Suprapubic skin (tissue), 4 donors: ENCODE measurements around the gene ZDHHC14. TPM values are rescaled to one million over a fixed set of nuclear protein-coding genes. Genes with fewer than 3 reads are reported as not detected.

Experiments
- DNase-seq, 2 donors: peaks; one replicate each; pipeline ENCODE4 v3.0.0-alpha.2; 2019; ENCODE audit warnings: low spot score in 2 of 2
- H3K27ac ChIP-seq: fragments of 200-600 bp; sonication (generic); one replicate; pipeline ENCODE4 v1.5.1; 2019
- H3K27me3 ChIP-seq: fragments of 200-600 bp; sonication (generic); one replicate; pipeline ENCODE4 v1.5.1; 2019
- H3K36me3 ChIP-seq: fragments of 200-600 bp; sonication (generic); one replicate; pipeline ENCODE4 v1.5.1; 2019
- H3K4me1 ChIP-seq: fragments of 200-600 bp; sonication (generic); one replicate; pipeline ENCODE4 v1.5.1; 2019
- H3K4me3 ChIP-seq: fragments of 200-600 bp; sonication (generic); one replicate; pipeline ENCODE4 v1.5.1; 2019; ENCODE audit warnings: mild to moderate bottlenecking
- H3K9me3 ChIP-seq: fragments of 200-600 bp; sonication (generic); one replicate; pipeline ENCODE4 v1.5.1; 2019
- EP300 ChIP-seq: sonication (generic); formaldehyde crosslinking; IDR thresholded peaks from one replicate; pipeline ENCODE4 v1.6.1; 2017; ENCODE audit warnings: antibody characterized with exemption
- POLR2A ChIP-seq, 2 donors: fragments of 450-650 bp; IDR thresholded peaks; one replicate each; pipeline ENCODE4 v1.6.1; 2017; ENCODE audit warnings: antibody characterized with exemption in 2 of 2, mild to moderate bottlenecking in 2 of 2, moderate library complexity in 2 of 2
- POLR2AphosphoS5 ChIP-seq, 3 donors: sonication (generic); formaldehyde crosslinking; IDR thresholded peaks; one replicate each; pipeline ENCODE4 v1.6.1; 2017; ENCODE audit warnings: antibody characterized with exemption in 3 of 3
- WGBS: methylation state at CpG from one replicate; pipeline ENCODE4 v1.1.5; 2018; 5-methylcytosine and 5-hydroxymethylcytosine counted together
- total RNA-seq, 4 donors: library from RNA; depleted of rRNA; stranded (reverse); fragments of >200 nt; gene quantifications; one replicate each; pipeline ENCODE4 v1.1.0, GENCODE V29; 2016
- TF ChIP-seq, protein P1 (sequence below), 2 donors: fragments of 200-600 bp in 1 of 2; fragments of 450-650 bp in 1 of 2; sonication (generic) in 1 of 2; IDR thresholded peaks; one replicate each; pipeline ENCODE4 v1.5.1; 2016 to 2019; ENCODE audit warnings: antibody characterized with exemption in 2 of 2, mild to moderate bottlenecking in 1 of 2, moderate library complexity in 1 of 2

Gene ZDHHC14
- total RNA-seq, 4 donors from 2014 or later: 4.3 to 9.9 (median 7.7) TPM

DNA sequence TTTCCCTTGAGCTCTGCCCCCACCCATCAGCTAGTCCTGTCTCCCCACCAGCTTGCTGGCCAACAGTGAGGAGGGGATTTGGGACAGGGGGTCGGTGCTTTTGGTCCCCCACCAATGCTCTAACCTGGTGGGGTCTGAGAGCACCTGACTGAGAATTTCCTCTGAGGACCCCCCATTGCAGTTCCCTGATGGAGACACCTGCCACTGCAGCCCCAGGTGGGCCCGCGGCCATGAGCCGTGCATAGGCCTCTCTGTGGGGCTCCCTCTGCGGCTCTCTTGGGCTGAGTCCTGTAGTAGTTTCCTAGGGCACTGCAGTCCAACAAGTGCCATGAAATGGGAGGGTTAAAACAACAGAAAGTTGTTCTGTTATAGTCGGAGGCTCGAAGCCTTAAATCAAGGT lies 269.8 kb downstream of the ZDHHC14 start:
- Histone ChIP-seq H3K27me3 (no peaks in the 10 kb centered on the region), H3K4me1 (no peaks in the 10 kb centered on the region), H3K36me3 (peaks cover 5% of the 10 kb centered on the region), H3K9me3 (no peaks in the 10 kb centered on the region), H3K4me3 (no peak overlapping the region), H3K27ac (no peak overlapping the region)
- peak in 1 of 2 donors; percentile 45 for DNase-seq
- 95% methylated on average over 6 of the region's 7 CpGs for WGBS
- TF ChIP-seq, protein P1, sequence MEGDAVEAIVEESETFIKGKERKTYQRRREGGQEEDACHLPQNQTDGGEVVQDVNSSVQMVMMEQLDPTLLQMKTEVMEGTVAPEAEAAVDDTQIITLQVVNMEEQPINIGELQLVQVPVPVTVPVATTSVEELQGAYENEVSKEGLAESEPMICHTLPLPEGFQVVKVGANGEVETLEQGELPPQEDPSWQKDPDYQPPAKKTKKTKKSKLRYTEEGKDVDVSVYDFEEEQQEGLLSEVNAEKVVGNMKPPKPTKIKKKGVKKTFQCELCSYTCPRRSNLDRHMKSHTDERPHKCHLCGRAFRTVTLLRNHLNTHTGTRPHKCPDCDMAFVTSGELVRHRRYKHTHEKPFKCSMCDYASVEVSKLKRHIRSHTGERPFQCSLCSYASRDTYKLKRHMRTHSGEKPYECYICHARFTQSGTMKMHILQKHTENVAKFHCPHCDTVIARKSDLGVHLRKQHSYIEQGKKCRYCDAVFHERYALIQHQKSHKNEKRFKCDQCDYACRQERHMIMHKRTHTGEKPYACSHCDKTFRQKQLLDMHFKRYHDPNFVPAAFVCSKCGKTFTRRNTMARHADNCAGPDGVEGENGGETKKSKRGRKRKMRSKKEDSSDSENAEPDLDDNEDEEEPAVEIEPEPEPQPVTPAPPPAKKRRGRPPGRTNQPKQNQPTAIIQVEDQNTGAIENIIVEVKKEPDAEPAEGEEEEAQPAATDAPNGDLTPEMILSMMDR (IDR thresholded peaks at IDR 0.05): no peak
- TF ChIP-seq EP300: no peak
- TF ChIP-seq POLR2A (IDR thresholded peaks at IDR 0.05): no peak
- no peak for TF ChIP-seq POLR2AphosphoS5 (IDR thresholded peaks at IDR 0.05)

DNA sequence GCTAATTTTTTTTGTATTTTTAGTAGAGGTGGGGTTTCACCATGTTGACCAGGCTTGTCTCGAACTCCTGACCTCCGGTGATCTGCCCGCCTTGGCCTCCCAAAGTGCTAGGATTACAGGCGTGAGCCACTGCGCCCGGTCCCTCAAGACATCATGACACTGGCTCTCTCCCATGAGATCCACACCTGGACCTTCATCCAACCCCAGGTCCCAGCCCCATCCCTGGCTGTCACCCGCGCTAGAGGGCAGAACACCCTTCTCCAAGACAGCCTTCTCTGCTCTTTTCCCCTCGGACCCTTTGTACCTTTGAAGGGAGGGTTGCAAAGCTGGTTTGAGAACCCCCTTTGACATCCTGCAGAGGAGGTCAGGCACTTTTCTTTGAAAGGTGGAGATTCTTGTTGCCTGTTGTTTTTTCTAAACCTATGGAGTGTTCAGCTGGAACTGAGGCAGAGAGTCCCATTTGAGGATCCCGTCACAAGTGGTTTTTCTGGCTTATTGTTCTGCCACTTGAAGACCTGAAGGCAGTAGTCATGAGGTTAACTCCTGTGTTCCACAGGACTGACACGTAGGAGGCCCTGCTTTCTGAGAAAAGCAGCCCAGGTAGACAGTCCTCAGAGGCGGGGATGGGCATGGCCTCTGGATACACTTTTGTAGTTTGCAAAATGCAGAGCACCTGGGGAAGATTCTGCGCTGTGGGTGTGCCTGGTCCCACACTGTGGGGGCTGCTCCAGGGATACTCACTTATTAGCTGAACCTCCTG lies 270.9 kb downstream of the ZDHHC14 start:
- H3K36me3 ChIP-seq: peaks cover 8% of the 10 kb centered on the region
- no peaks in the 10 kb centered on the region for H3K4me1 ChIP-seq
- 89% methylated on average over 13 of the region's 13 CpGs for WGBS
- DNase-seq: peak; percentile 18 to 48
- H3K9me3 ChIP-seq: no peaks in the 10 kb centered on the region
- H3K27ac ChIP-seq: no peak overlapping the region
- no peaks in the 10 kb centered on the region for H3K27me3 ChIP-seq
- no peak for TF ChIP-seq EP300
- no peak for TF ChIP-seq POLR2A (IDR thresholded peaks at IDR 0.05)
- TF ChIP-seq POLR2AphosphoS5 (IDR thresholded peaks at IDR 0.05): no peak
- TF ChIP-seq, protein P1 (IDR thresholded peaks at IDR 0.05): no peak
- no peak overlapping the region for H3K4me3 ChIP-seq

DNA sequence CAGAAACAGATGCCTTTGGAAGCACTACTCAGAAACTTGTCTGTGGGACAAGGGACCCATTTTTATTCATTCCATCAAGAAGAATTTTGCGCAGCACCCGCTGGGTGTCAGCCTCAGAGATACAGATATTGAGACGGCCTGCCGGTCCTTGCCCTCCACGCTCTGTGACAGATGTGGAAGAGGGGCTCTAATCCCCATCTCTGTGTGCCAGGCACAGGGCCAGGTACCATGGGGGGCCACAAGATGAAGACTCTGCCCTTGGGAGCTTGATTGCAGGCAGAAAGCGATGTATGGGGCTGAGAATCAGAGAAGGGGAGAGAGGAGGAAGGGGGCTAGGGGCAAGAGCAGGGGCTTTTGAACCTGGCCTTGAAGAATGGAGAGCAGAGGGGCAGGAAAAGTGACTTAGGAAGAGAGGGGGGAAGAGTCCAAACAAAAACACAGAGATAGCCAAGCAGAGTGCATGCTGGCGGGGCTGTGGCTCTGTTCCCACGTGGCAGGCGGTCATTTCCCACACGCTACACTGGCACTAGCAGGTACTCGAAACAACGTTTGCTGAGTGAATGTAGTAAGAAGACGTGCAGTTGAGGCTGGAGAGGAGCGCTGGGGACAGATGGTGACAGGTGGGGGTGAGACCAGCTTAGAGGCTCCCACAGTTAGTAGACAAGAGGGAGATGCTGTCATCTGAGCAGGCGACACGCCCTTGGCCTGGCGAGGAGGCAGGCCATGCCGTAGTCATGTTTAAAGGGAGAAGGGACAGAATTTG lies 271.8 kb downstream of the ZDHHC14 start:
- Histone ChIP-seq H3K36me3 (peaks cover 8% of the 10 kb centered on the region), H3K4me3 (no peak overlapping the region), H3K27ac (no peak overlapping the region), H3K4me1 (no peaks in the 10 kb centered on the region), H3K9me3 (no peaks in the 10 kb centered on the region), H3K27me3 (no peaks in the 10 kb centered on the region)
- TF ChIP-seq, protein P1 (IDR thresholded peaks at IDR 0.05): no peak
- no peak for TF ChIP-seq POLR2AphosphoS5 (IDR thresholded peaks at IDR 0.05)
- TF ChIP-seq POLR2A (IDR thresholded peaks at IDR 0.05): no peak
- no peak for TF ChIP-seq EP300
- peak; percentile 30 to 61 for DNase-seq
- 93% methylated on average over 18 of the region's 18 CpGs for WGBS

DNA sequence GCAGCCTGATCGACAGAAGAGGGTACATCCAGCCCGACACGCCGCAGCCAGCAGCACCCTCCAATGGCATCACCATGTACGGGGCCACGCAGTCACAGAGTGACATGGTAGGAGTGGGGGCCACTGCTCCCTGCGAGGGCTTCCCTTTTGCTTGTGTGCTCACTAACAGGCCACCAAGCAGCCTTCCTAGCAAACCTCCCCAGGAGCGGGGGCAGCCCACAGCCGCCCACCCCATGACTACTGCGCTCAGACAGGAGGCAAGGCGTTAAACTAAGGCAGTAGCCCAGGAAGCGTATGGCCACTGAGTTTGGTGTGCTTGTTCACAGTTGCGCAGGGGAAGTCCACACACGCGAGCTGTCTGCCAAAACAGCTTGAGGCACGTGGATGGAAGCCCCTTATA lies 272.5 kb downstream of the ZDHHC14 start:
- H3K4me1 ChIP-seq: no peaks in the 10 kb centered on the region
- peaks cover 8% of the 10 kb centered on the region for H3K36me3 ChIP-seq
- no peak overlapping the region for H3K4me3 ChIP-seq
- no peak overlapping the region for H3K27ac ChIP-seq
- no peaks in the 10 kb centered on the region for H3K27me3 ChIP-seq
- 95% methylated on average over 8 of the region's 16 CpGs for WGBS
- TF ChIP-seq POLR2AphosphoS5 (IDR thresholded peaks at IDR 0.05) (no peak), EP300 (no peak), POLR2A (IDR thresholded peaks at IDR 0.05) (no peak)
- TF ChIP-seq, protein P1 (IDR thresholded peaks at IDR 0.05): no peak
- DNase-seq: peak; percentile 26 to 47
- no peaks in the 10 kb centered on the region for H3K9me3 ChIP-seq

DNA sequence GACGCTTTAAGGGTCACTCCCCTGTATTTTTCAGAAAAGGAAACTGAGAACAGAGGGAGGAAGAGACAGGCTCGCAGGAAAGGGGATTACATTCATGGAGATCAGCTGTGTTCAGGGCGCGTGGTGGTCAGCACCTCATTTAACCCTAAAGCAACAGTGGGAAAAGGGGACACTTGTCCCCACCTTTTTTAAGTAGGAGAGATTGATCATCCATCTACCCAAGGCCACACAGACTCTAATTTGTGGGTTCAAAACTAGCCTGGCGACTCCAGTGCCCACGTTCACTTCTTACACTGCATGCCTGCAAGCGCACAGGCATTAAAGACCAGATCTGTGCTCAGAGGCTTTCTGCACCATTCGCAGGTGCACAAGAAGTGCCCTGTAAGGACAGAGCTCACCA lies 274.1 kb downstream of the ZDHHC14 start:
- Histone ChIP-seq H3K4me1 (no peaks in the 10 kb centered on the region), H3K27me3 (no peaks in the 10 kb centered on the region), H3K27ac (no peak overlapping the region), H3K9me3 (no peaks in the 10 kb centered on the region), H3K4me3 (no peak overlapping the region), H3K36me3 (peaks cover 8% of the 10 kb centered on the region)
- 96% methylated on average over 8 of the region's 8 CpGs for WGBS
- peak in 1 of 2 donors; percentile 13 for DNase-seq
- TF ChIP-seq, protein P1 (IDR thresholded peaks at IDR 0.05): no peak
- no peak for TF ChIP-seq POLR2AphosphoS5 (IDR thresholded peaks at IDR 0.05)
- TF ChIP-seq EP300: no peak
- TF ChIP-seq POLR2A (IDR thresholded peaks at IDR 0.05): no peak
